Type B pancreatic cell (in vitro differentiated cells): ENCODE results near the gene EYA4. TPM values are rescaled to one million over a fixed set of nuclear protein-coding genes. Genes with fewer than 3 reads are reported as not detected.

ENCODE experiments used
- DNase-seq: peaks from one replicate; pipeline ENCODE4 v3.0.0; 2021; ENCODE audit warnings: mixed read lengths; ENCODE audit not compliant: unreplicated experiment; ENCODE audit errors: extremely low spot score
- H3K27ac Mint-ChIP-seq: 2 replicates; pipeline ENCODE4 v1.8.0; 2021; ENCODE audit warnings: mild to moderate bottlenecking, mixed read lengths
- H3K27me3 Mint-ChIP-seq: 2 replicates; pipeline ENCODE4 v1.8.0; 2021; ENCODE audit warnings: mixed read lengths
- H3K36me3 Mint-ChIP-seq: 2 replicates; pipeline ENCODE4 v1.8.0; 2021; ENCODE audit warnings: mixed read lengths
- H3K4me1 Mint-ChIP-seq: one replicate; pipeline ENCODE4 v1.8.0; 2021; ENCODE audit warnings: mixed read lengths; ENCODE audit not compliant: unreplicated experiment
- H3K4me3 Mint-ChIP-seq: 2 replicates; pipeline ENCODE4 v1.8.0; 2021; ENCODE audit warnings: mild to moderate bottlenecking, mixed read lengths
- H3K9me3 Mint-ChIP-seq: 2 replicates; pipeline ENCODE4 v1.8.0; 2021; ENCODE audit warnings: mixed read lengths
- CTCF ChIP-seq: fragments of 200-600 bp; sonication (generic); conservative IDR thresholded peaks from 2 replicates; pipeline ENCODE4 v1.5.0; 2021; ENCODE audit warnings: antibody characterized with exemption, mild to moderate bottlenecking
- total RNA-seq: library from RNA; stranded (reverse); gene quantifications from 2 replicates; pipeline ENCODE4 v1.2.1, GENCODE V29; 2021; ENCODE audit warnings: low replicate concordance

EYA4 gene
- total RNA-seq, 1 donor from 2014 or later = 29.7 TPM

GRCh38 chr6:133408543-133408942 is 167.4 kb downstream of the EYA4 start:
- DNase-seq = no peak

GRCh38 chr6:133410638-133411435 is 169.7 kb downstream of the EYA4 start:
- Mint-ChIP-seq H3K36me3 (no peaks in the 10 kb centered on the region), H3K27ac (no peak overlapping the region), H3K4me3 (peak overlapping the region; percentile 77), H3K27me3 (no peaks in the 10 kb centered on the region), H3K4me1 (peaks cover 18% of the 10 kb centered on the region), H3K9me3 (no peaks in the 10 kb centered on the region)
- no peak for DNase-seq
- no peak for TF ChIP-seq CTCF

More at GRCh38 chr6:133408543-133408942, 167.4 kb downstream of the EYA4 start:
- Mint-ChIP-seq H3K27me3 (no peaks in the 10 kb centered on the region), H3K4me3 (no peak overlapping the region), H3K27ac (no peak overlapping the region), H3K36me3 (no peaks in the 10 kb centered on the region), H3K4me1 (peaks cover 18% of the 10 kb centered on the region), H3K9me3 (no peaks in the 10 kb centered on the region)
- no peak for TF ChIP-seq CTCF

DNA sequence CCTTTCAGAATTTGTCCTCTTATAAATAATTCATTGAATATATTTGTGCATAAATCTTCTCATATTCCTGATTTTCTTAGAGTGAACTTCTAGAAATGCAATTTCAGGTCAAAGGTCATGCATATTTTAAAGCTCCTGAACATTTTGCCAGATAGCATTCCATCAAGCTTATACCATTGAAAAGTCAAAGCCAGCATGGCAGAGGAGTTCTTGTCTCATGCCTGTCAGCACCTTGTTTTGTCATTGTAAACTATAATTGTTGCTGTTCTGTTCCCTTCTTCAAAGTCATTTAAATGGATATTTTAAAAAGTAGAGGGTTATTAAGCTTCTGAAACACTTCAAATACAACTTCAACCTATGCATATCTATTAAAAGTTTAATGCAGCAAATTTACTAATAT is 170.6 kb downstream of the EYA4 start:
- no peak overlapping the region for H3K4me3 Mint-ChIP-seq
- H3K9me3 Mint-ChIP-seq = no peaks in the 10 kb centered on the region
- peaks cover 18% of the 10 kb centered on the region for H3K4me1 Mint-ChIP-seq
- H3K27me3 Mint-ChIP-seq = no peaks in the 10 kb centered on the region
- DNase-seq = no peak
- H3K36me3 Mint-ChIP-seq = no peaks in the 10 kb centered on the region
- H3K27ac Mint-ChIP-seq = no peak overlapping the region
- TF ChIP-seq CTCF = no peak

GRCh38 chr6:133415262-133415661 is 174.1 kb downstream of the EYA4 start:
- Mint-ChIP-seq H3K27ac (no peak overlapping the region), H3K4me3 (no peak overlapping the region), H3K36me3 (no peaks in the 10 kb centered on the region), H3K9me3 (no peaks in the 10 kb centered on the region), H3K27me3 (no peaks in the 10 kb centered on the region), H3K4me1 (peaks cover 14% of the 10 kb centered on the region)
- DNase-seq = no peak
- TF ChIP-seq CTCF = no peak

DNA sequence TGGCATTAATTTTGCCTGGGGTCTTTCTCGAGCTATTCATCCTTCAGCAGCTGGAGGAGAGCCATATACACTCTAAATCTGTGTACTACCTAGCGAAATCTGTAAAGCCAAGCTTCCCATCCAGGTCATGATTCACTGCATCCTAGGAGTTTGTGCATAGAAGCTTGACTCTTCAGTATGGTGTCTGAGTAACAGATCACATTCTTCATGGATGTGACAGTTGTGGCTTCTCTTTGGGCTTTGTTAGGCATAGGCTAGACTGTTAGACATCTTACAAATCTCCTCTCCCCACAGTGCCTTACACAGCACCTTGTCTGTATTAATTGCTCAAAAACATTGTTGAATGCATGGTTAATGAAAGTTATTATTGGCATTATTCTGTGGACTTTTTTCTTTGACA is 177.0 kb downstream of the EYA4 start:
- DNase-seq = no peak
- Mint-ChIP-seq H3K27ac (no peak overlapping the region), H3K27me3 (no peaks in the 10 kb centered on the region), H3K4me1 (peaks cover 8% of the 10 kb centered on the region), H3K4me3 (no peak overlapping the region), H3K36me3 (peaks cover 3% of the 10 kb centered on the region), H3K9me3 (no peaks in the 10 kb centered on the region)
- TF ChIP-seq CTCF = no peak
